Measurements from ENCODE around the gene NFAT5. TPM values are rescaled to one million over a fixed set of nuclear protein-coding genes. Genes with fewer than 3 reads are reported as not detected.

NFAT5 gene
- polyA plus RNA-seq, 3 donors: 2.4 to 6.9 (median 2.5) TPM

DNA sequence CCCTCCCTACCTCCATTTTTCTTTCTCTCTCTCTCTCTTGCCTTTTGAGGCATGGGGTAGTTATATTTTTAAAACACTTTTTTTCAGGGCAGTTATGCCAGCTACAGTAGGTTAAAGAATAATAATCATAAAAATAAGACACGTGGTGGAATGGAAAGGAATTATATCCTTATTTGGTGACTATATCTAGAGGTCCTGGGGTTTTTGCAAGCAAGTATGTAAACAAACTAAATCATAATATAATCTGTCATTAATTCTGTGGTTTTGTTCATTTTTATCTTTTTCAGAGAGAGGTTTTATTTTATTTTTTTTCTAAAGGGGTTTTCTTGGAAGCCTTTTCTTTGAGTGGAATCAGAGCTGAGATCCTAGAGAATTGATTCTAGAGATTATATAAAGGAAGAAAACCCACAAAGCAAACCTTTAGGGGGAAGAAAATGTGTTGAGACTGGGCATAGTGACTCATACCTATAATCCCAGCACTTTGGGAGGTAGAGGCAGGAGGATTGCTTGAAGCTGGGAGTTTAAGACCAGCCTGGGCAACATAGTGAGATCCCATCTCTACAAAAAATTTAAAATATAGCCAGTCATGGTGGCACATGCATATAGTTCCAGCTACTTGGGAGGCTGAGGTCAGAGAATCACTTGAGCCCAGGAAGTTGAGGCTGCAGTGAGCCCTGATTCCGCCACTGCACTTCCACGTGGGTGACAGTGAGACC, 107.4 kb downstream of the NFAT5 start:
- no peak overlapping the region for H2AFZ ChIP-seq (ENCODE audit: insufficient read depth, low read depth, low read length, poor library complexity, severe bottlenecking)
- Mint-ChIP-seq H3K27ac (no peak overlapping the region), H3K27me3 (ENCODE audit: low read depth in 3 of 3) (no peaks in the 10 kb centered on the region), H3K9me3 (no peaks in the 10 kb centered on the region), H3K4me3 (no peak overlapping the region), H3K4me1 (no peaks in the 10 kb centered on the region), H3K36me3 (peaks cover 52 to 68% of the 10 kb centered on the region in 2 donors)
- intact Hi-C loops (cut with micrococcal nuclease): no loop called here
- TF ChIP-seq, protein P1, sequence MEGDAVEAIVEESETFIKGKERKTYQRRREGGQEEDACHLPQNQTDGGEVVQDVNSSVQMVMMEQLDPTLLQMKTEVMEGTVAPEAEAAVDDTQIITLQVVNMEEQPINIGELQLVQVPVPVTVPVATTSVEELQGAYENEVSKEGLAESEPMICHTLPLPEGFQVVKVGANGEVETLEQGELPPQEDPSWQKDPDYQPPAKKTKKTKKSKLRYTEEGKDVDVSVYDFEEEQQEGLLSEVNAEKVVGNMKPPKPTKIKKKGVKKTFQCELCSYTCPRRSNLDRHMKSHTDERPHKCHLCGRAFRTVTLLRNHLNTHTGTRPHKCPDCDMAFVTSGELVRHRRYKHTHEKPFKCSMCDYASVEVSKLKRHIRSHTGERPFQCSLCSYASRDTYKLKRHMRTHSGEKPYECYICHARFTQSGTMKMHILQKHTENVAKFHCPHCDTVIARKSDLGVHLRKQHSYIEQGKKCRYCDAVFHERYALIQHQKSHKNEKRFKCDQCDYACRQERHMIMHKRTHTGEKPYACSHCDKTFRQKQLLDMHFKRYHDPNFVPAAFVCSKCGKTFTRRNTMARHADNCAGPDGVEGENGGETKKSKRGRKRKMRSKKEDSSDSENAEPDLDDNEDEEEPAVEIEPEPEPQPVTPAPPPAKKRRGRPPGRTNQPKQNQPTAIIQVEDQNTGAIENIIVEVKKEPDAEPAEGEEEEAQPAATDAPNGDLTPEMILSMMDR (IDR thresholded peaks at IDR 0.05): no peak
- no peaks in the 10 kb centered on the region for H3K4me1 ChIP-seq (ENCODE audit: control insufficient read depth in 1 of 2, insufficient read depth in 2 of 2, low read length in 2 of 2)
- no peaks in the 10 kb centered on the region for H4K20me1 ChIP-seq (ENCODE audit: insufficient read depth, low read length)
- H3K79me2 ChIP-seq (ENCODE audit: insufficient read depth, low read length): no peaks in the 10 kb centered on the region
- no peak for DNase-seq
- no peak overlapping the region for H3K9ac ChIP-seq (ENCODE audit: insufficient read depth, low read length, poor library complexity, severe bottlenecking)
- no peak overlapping the region for H3K27ac ChIP-seq (ENCODE audit: low read depth in 1 of 2, low read length in 2 of 2)
- no peaks in the 10 kb centered on the region for H3K9me3 ChIP-seq (replicated peaks in 1 of 2; ENCODE audit: control insufficient read depth in 1 of 2, insufficient read depth in 1 of 2, low read length in 2 of 2)
- no peaks in the 10 kb centered on the region for H3K27me3 ChIP-seq (ENCODE audit: control insufficient read depth in 2 of 2, insufficient read depth in 2 of 2, low read length in 2 of 2)
- WGBS (ENCODE audit: insufficient coverage): no CpG with 5 or more reads among the region's 3 CpGs
- H3K36me3 ChIP-seq (replicated peaks in 1 of 2; ENCODE audit: control insufficient read depth in 1 of 2, insufficient read depth in 2 of 2, low read length in 2 of 2): peaks cover 52 to 85% of the 10 kb centered on the region in 2 donors
- no peak overlapping the region for H3K4me2 ChIP-seq (replicated peaks; ENCODE audit: extremely low read depth, low read length, poor library complexity, severe bottlenecking)
- H3K4me3 ChIP-seq (replicated peaks in 1 of 3; ENCODE audit: low read depth in 2 of 3, low read length in 3 of 3): no peak overlapping the region

DNA sequence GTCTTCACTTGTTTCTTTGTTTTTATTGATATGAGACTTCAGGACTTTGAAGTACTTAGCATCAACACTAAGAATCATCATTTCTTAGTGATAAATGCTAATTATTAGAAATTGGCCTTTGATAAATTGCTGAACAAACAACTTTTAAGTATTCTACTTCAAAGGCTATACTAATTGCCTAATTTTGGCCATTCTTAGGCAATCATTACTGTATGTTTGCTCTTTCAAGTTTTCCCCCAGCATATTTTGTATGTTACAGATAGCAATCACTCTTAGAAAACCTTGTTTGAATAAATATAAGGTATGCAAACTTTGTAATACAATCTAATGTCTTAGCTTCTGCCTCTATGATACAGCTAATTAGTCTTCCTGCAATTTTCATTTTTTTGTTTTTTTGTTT, 114.6 kb downstream of the NFAT5 start:
- Mint-ChIP-seq H3K27me3 (ENCODE audit: low read depth in 3 of 3) (no peaks in the 10 kb centered on the region), H3K27ac (no peak overlapping the region), H3K36me3 (peaks cover 40 to 79% of the 10 kb centered on the region in 2 donors), H3K4me1 (no peaks in the 10 kb centered on the region), H3K9me3 (no peaks in the 10 kb centered on the region), H3K4me3 (no peak overlapping the region)
- DNase-seq: no peak
- Histone ChIP-seq H2AFZ (ENCODE audit: insufficient read depth, low read depth, low read length, poor library complexity, severe bottlenecking) (no peak overlapping the region), H3K27me3 (ENCODE audit: control insufficient read depth in 2 of 2, insufficient read depth in 2 of 2, low read length in 2 of 2) (no peaks in the 10 kb centered on the region), H3K4me3 (replicated peaks in 1 of 3; ENCODE audit: low read depth in 2 of 3, low read length in 3 of 3) (no peak overlapping the region), H3K4me1 (ENCODE audit: control insufficient read depth in 1 of 2, insufficient read depth in 2 of 2, low read length in 2 of 2) (no peaks in the 10 kb centered on the region), H3K27ac (ENCODE audit: low read depth in 1 of 2, low read length in 2 of 2) (no peak overlapping the region), H3K9ac (ENCODE audit: insufficient read depth, low read length, poor library complexity, severe bottlenecking) (no peak overlapping the region), H3K4me2 (replicated peaks; ENCODE audit: extremely low read depth, low read length, poor library complexity, severe bottlenecking) (no peak overlapping the region), H4K20me1 (ENCODE audit: insufficient read depth, low read length) (no peaks in the 10 kb centered on the region), H3K36me3 (replicated peaks in 1 of 2; ENCODE audit: control insufficient read depth in 1 of 2, insufficient read depth in 2 of 2, low read length in 2 of 2) (peaks cover 29 to 64% of the 10 kb centered on the region in 2 donors), H3K9me3 (replicated peaks in 1 of 2; ENCODE audit: control insufficient read depth in 1 of 2, insufficient read depth in 1 of 2, low read length in 2 of 2) (no peaks in the 10 kb centered on the region), H3K79me2 (ENCODE audit: insufficient read depth, low read length) (no peaks in the 10 kb centered on the region)
- TF ChIP-seq, protein P1 (IDR thresholded peaks at IDR 0.05): no peak
- intact Hi-C loops (cut with micrococcal nuclease): no loop called here

Measured in CD14-positive monocyte (primary cell).